GM21723 (cell line): Measurements from ENCODE around the gene NOS2.
"Not testable (repeated sequence)": the region's sequence is repeated elsewhere in the genome, so short reads cannot be mapped to it uniquely, and the experiment has no call there.

Experiments
- ATAC-seq: cut with Tn5 transposase; IDR thresholded peaks from one replicate; pipeline ENCODE4 v1.9.1; 2021; ENCODE audit warnings: mild to moderate bottlenecking, moderate library complexity; ENCODE audit not compliant: unreplicated experiment

Gene NOS2

DNA sequence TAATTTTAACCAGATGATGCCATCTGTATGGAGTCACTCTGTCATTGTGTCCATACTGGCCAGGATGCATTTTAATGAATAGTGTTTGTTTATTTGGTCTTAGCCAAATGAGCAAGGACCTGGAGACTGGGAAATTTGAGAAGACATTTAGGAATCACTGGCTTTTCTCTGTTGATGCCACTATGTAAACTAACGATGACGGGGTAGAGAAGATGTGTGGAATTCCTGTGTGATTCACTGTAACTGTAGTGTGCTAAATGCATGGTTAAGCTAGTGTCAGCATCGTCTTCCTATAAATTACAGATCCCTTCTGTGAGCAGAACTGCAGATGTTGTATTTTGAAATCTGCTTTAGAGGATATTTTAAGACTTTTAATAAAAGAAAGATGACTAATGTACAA is 66.6 kb downstream of the NOS2 start:
- ATAC-seq = no peak

- not testable (repeated sequence) for ATAC-seq
Observed at GRCh38 chr17:27732746-27733145, 67.6 kb downstream of the NOS2 start.

DNA sequence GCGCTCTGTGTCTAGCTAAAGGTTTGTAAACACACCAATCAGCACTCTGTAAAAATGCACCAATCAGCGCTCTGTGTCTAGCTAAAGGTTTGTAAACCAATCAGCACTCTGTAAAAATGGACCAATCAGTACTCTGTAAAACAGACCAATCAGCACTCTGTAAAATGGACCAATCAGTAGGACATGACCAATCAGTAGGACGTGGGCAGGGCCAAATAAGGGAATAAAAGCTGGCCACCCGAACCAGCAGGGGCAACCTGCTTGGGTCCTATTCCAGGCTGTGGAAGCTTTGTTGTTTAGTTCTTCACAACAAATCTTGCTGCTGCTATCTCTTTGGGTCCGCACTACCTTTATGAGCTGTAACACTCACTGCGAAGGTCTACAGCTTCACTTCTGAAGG is 74.3 kb downstream of the NOS2 start:
- ATAC-seq = not testable (repeated sequence)

GRCh38 chr17:27721797-27722196 is 78.5 kb downstream of the NOS2 start:
- ATAC-seq = no peak
